Neural progenitor cell (in vitro differentiated cells): Measurements from ENCODE around the gene PHF2. TPM values are rescaled to one million over a fixed set of nuclear protein-coding genes. Genes with fewer than 3 reads are reported as not detected.

ENCODE experiments used
- DNase-seq: peaks from one replicate; pipeline ENCODE4 v3.0.0-alpha.2; 2016; ENCODE audit warnings: low spot score
- H2AFZ ChIP-seq: fragments of 200-600 bp; sonication (generic); replicated peaks from 2 replicates; pipeline ENCODE4 v1.6.1; 2016; ENCODE audit warnings: antibody characterized with exemption
- H3F3A ChIP-seq: fragments of 200-600 bp; sonication (generic); 2 replicates; pipeline ENCODE4 v1.6.1; 2016; ENCODE audit warnings: antibody characterized with exemption, low read depth
- H3K27ac ChIP-seq: fragments of 200-600 bp; sonication (generic); 2 replicates; pipeline ENCODE4 v1.5.1; 2016; ENCODE audit warnings: mild to moderate bottlenecking
- H3K27me3 ChIP-seq: fragments of 200-600 bp; sonication (generic); 2 replicates; pipeline ENCODE4 v1.6.1; 2016; ENCODE audit warnings: mild to moderate bottlenecking, moderate library complexity
- H3K36me3 ChIP-seq: fragments of 200-600 bp; sonication (generic); 2 replicates; pipeline ENCODE4 v1.5.1; 2016
- H3K4me1 ChIP-seq: fragments of 200-600 bp; sonication (generic); 2 replicates; pipeline ENCODE4 v1.6.1; 2016; ENCODE audit warnings: mixed run types
- H3K4me2 ChIP-seq: fragments of 200-600 bp; sonication (generic); 2 replicates; pipeline ENCODE4 v1.6.1; 2016
- H3K4me3 ChIP-seq: fragments of 200-600 bp; sonication (generic); 2 replicates; pipeline ENCODE4 v1.5.1; 2016
- H3K79me2 ChIP-seq: fragments of 200-600 bp; sonication (generic); 2 replicates; pipeline ENCODE4 v1.6.1; 2016; ENCODE audit warnings: low read depth
- H3K9ac ChIP-seq: fragments of 200-600 bp; sonication (generic); 2 replicates; pipeline ENCODE4 v1.6.1; 2016
- H3K9me3 ChIP-seq: fragments of 200-600 bp; sonication (generic); 2 replicates; pipeline ENCODE4 v1.5.1; 2016; ENCODE audit warnings: low read depth
- H4K20me1 ChIP-seq: fragments of 200-600 bp; sonication (generic); 2 replicates; pipeline ENCODE4 v1.6.1; 2016; ENCODE audit warnings: low read depth
- H3K27ac Mint-ChIP-seq: 3 replicates; pipeline ENCODE4 v1.8.0; 2021; ENCODE audit warnings: mixed read lengths
- H3K27me3 Mint-ChIP-seq: 2 replicates; pipeline ENCODE4 v1.8.0; 2022; ENCODE audit warnings: low read depth, mild to moderate bottlenecking, inconsistent platforms, moderate library complexity, mixed read lengths; ENCODE audit not compliant: insufficient read depth
- H3K36me3 Mint-ChIP-seq: 3 replicates; pipeline ENCODE4 v1.8.0; 2021; ENCODE audit warnings: mixed read lengths
- H3K4me1 Mint-ChIP-seq: 3 replicates; pipeline ENCODE4 v1.8.0; 2021; ENCODE audit warnings: mixed read lengths
- H3K4me3 Mint-ChIP-seq: 3 replicates; pipeline ENCODE4 v1.8.0; 2021; ENCODE audit warnings: mild to moderate bottlenecking, moderate library complexity, mixed read lengths
- H3K9me3 Mint-ChIP-seq: 3 replicates; pipeline ENCODE4 v1.8.0; 2020; ENCODE audit warnings: mixed read lengths
- CTCF ChIP-seq: fragments of 200-600 bp; sonication (generic); IDR thresholded peaks from 2 replicates; pipeline ENCODE4 v1.5.1; 2017; ENCODE audit warnings: antibody characterized with exemption, mild to moderate bottlenecking
- EZH2 ChIP-seq: fragments of 200-600 bp; sonication (generic); IDR thresholded peaks from 2 replicates; pipeline ENCODE4 v1.6.1; 2017; ENCODE audit warnings: antibody characterized with exemption, mild to moderate bottlenecking, moderate library complexity
- EZH2phosphoT487 ChIP-seq: fragments of 200-600 bp; sonication (generic); IDR thresholded peaks from 2 replicates; pipeline ENCODE4 v1.6.1; 2017; ENCODE audit warnings: antibody characterized with exemption
- total RNA-seq: library from RNA; depleted of rRNA; stranded (reverse); fragments of >200 nt; gene quantifications from 2 replicates; pipeline ENCODE4 v1.2.3, GENCODE V29; 2015; ENCODE audit warnings: low replicate concordance

Gene PHF2
- total RNA-seq, 1 donor from 2014 or later: 17.6 TPM

GRCh38 chr9:93708987-93709302, 132.6 kb downstream of the PHF2 start:
- Histone ChIP-seq H3K4me3 (no peak overlapping the region), H2AFZ (no peak overlapping the region), H3K79me2 (no peaks in the 10 kb centered on the region), H3K27ac (no peak overlapping the region), H3K27me3 (no peaks in the 10 kb centered on the region), H3K9ac (no peak overlapping the region), H3K4me1 (no peaks in the 10 kb centered on the region), H3K36me3 (no peaks in the 10 kb centered on the region), H3K4me2 (no peak overlapping the region), H4K20me1 (no peaks in the 10 kb centered on the region), H3K9me3 (no peaks in the 10 kb centered on the region), H3F3A (no peaks in the 10 kb centered on the region)
- no peak for DNase-seq
- Mint-ChIP-seq H3K4me3 (no peak overlapping the region), H3K9me3 (no peaks in the 10 kb centered on the region), H3K4me1 (no peaks in the 10 kb centered on the region), H3K36me3 (no peaks in the 10 kb centered on the region), H3K27me3 (no peaks in the 10 kb centered on the region), H3K27ac (no peak overlapping the region)
- TF ChIP-seq CTCF (no peak), EZH2phosphoT487 (no peak), EZH2 (no peak)

- Histone ChIP-seq H3K27me3 (no peaks in the 10 kb centered on the region), H3F3A (no peaks in the 10 kb centered on the region), H3K27ac (no peak overlapping the region), H3K9ac (no peak overlapping the region), H3K9me3 (no peaks in the 10 kb centered on the region), H3K36me3 (no peaks in the 10 kb centered on the region), H2AFZ (no peak overlapping the region), H3K4me3 (no peak overlapping the region), H3K4me2 (no peak overlapping the region), H3K79me2 (no peaks in the 10 kb centered on the region), H3K4me1 (no peaks in the 10 kb centered on the region), H4K20me1 (no peaks in the 10 kb centered on the region)
- H3K4me1 Mint-ChIP-seq: no peaks in the 10 kb centered on the region
- DNase-seq: no peak
- H3K4me3 Mint-ChIP-seq: no peak overlapping the region
- H3K27ac Mint-ChIP-seq: no peak overlapping the region
- H3K36me3 Mint-ChIP-seq: no peaks in the 10 kb centered on the region
- no peaks in the 10 kb centered on the region for H3K9me3 Mint-ChIP-seq
- no peaks in the 10 kb centered on the region for H3K27me3 Mint-ChIP-seq
- no peak for TF ChIP-seq EZH2
- TF ChIP-seq CTCF: no peak
- TF ChIP-seq EZH2phosphoT487: no peak
Measured at GRCh38 chr9:93709600-93710369, 133.4 kb downstream of the PHF2 start.

- H3K27me3 Mint-ChIP-seq: peaks cover 2% of the 10 kb centered on the region
- H3K9ac ChIP-seq: no peak overlapping the region
- H2AFZ ChIP-seq: no peak overlapping the region
- no peaks in the 10 kb centered on the region for H3K36me3 ChIP-seq
- H3K9me3 ChIP-seq: no peaks in the 10 kb centered on the region
- no peaks in the 10 kb centered on the region for H3K79me2 ChIP-seq
- H3K36me3 Mint-ChIP-seq: no peaks in the 10 kb centered on the region
- no peaks in the 10 kb centered on the region for H3K4me1 Mint-ChIP-seq
- H3K27ac ChIP-seq: no peak overlapping the region
- no peak overlapping the region for H3K4me2 ChIP-seq
- no peaks in the 10 kb centered on the region for H3F3A ChIP-seq
- DNase-seq: no peak
- no peaks in the 10 kb centered on the region for H4K20me1 ChIP-seq
- H3K27ac Mint-ChIP-seq: no peak overlapping the region
- no peak for TF ChIP-seq CTCF
- no peak for TF ChIP-seq EZH2
- no peak for TF ChIP-seq EZH2phosphoT487
- no peak overlapping the region for H3K4me3 ChIP-seq
- no peaks in the 10 kb centered on the region for H3K27me3 ChIP-seq
- H3K4me3 Mint-ChIP-seq: no peak overlapping the region
- no peaks in the 10 kb centered on the region for H3K4me1 ChIP-seq
- H3K9me3 Mint-ChIP-seq: no peaks in the 10 kb centered on the region
Measured at GRCh38 chr9:93710370-93710723, 134.0 kb downstream of the PHF2 start.
